Ammon's horn (tissue), 1 donor: ENCODE measurements around the gene ABCD2.
A peak's percentile ranks its signal among the peaks of the same experiment; 100 is the strongest.
"Not testable (repeated sequence)": the region's sequence is repeated elsewhere in the genome, so short reads cannot be mapped to it uniquely, and the experiment has no call there.

Experiments used
- DNase-seq: peaks from one replicate; pipeline ENCODE4 v3.0.0-alpha.2; 2016; ENCODE audit warnings: low spot score

The ABCD2 gene

GRCh38 chr12:39619660-39620433, at the start of gene ABCD2:
ABCD2 (minus strand) TSS chr12:39619803; CDS start chr12:39619615, 188 bp downstream.
- peak; percentile 93 for DNase-seq

GRCh38 chr12:39660101-39660500, 40.5 kb upstream of the ABCD2 start:
- no peak for DNase-seq

GRCh38 chr12:39647383-39647782, 27.8 kb upstream of the ABCD2 start:
- DNase-seq: no peak

- no peak for DNase-seq
Observed at GRCh38 chr12:39646963-39647362, 27.4 kb upstream of the ABCD2 start.

GRCh38 chr12:39643052-39643451, 23.4 kb upstream of the ABCD2 start:
- DNase-seq: no peak

- no peak for DNase-seq
Observed at GRCh38 chr12:39638840-39639239, 19.2 kb upstream of the ABCD2 start.

GRCh38 chr12:39638178-39638577, 18.6 kb upstream of the ABCD2 start:
- DNase-seq: no peak

- DNase-seq: no peak
Observed at GRCh38 chr12:39632670-39633069, 13.1 kb upstream of the ABCD2 start.

GRCh38 chr12:39628836-39629235, 9.2 kb upstream of the ABCD2 start:
- no peak for DNase-seq

- no peak for DNase-seq
Observed at GRCh38 chr12:39627914-39628313, 8.3 kb upstream of the ABCD2 start.

GRCh38 chr12:39626033-39626814, 6.6 kb upstream of the ABCD2 start:
- DNase-seq: no peak

- DNase-seq: no peak
Observed at GRCh38 chr12:39623919-39624318, 4.3 kb upstream of the ABCD2 start.

- not testable (repeated sequence) for DNase-seq
Observed at GRCh38 chr12:39623160-39623559, 3.6 kb upstream of the ABCD2 start.

- DNase-seq: no peak
Observed at GRCh38 chr12:39622306-39622705, 2.7 kb upstream of the ABCD2 start.

- no peak for DNase-seq
Observed at GRCh38 chr12:39621670-39622069, 2.1 kb upstream of the ABCD2 start.

- DNase-seq: no peak
Observed at GRCh38 chr12:39620659-39621658, 1.4 kb upstream of the ABCD2 start.

GRCh38 chr12:39619316-39619659, 315 bp downstream of the ABCD2 start:
- DNase-seq: peak; percentile 64

GRCh38 chr12:39618701-39619100, 902 bp downstream of the ABCD2 start:
- DNase-seq: peak; percentile 14

- no peak for DNase-seq
Observed at GRCh38 chr12:39617887-39618286, 1.7 kb downstream of the ABCD2 start.

GRCh38 chr12:39616666-39617065, 2.9 kb downstream of the ABCD2 start:
- DNase-seq: no peak

- DNase-seq: no peak
Observed at GRCh38 chr12:39616251-39616650, 3.4 kb downstream of the ABCD2 start.

- no peak for DNase-seq
Observed at GRCh38 chr12:39613525-39613924, 6.1 kb downstream of the ABCD2 start.
